ENCODE measurements around the gene COL12A1.

DNA sequence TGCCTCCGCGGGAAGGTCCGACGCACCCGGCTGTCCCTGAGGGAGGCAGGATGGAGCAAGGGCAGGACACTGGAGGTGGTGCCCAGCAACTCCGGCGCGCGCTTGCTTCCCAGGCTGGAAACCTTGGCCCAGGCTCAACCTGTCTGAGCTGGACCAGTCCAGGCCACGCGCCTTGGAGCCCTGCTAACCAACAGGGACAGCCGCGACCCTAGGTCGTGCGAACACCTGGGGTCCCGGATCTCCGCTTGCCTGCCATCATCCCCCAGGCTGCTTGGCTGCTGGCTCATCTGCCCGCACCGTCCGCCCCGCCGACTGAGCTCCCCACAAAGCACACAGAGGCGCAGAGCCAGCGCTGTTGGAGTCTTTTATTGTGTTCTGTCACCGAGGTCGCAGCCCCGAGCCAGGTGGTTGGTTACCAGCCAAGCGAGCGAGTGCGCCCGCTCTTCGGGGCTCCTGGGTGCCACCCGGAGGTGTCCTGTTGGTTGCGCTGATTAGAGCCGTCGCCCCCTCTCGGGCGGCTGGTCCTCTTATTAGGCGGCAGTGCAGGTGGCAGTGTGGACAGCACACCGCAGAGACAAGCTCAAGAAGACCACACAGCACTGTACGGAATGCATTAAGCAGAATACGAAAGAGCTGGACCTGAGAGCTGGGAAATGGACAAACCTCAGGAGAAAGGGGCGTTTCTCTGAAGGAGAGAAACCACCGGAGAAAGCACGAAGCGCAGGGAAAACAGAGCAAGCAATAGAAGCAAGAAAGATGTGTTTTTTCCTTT, 3.8 kb downstream of the COL12A1 start:
- TF ChIP-seq, protein P1, sequence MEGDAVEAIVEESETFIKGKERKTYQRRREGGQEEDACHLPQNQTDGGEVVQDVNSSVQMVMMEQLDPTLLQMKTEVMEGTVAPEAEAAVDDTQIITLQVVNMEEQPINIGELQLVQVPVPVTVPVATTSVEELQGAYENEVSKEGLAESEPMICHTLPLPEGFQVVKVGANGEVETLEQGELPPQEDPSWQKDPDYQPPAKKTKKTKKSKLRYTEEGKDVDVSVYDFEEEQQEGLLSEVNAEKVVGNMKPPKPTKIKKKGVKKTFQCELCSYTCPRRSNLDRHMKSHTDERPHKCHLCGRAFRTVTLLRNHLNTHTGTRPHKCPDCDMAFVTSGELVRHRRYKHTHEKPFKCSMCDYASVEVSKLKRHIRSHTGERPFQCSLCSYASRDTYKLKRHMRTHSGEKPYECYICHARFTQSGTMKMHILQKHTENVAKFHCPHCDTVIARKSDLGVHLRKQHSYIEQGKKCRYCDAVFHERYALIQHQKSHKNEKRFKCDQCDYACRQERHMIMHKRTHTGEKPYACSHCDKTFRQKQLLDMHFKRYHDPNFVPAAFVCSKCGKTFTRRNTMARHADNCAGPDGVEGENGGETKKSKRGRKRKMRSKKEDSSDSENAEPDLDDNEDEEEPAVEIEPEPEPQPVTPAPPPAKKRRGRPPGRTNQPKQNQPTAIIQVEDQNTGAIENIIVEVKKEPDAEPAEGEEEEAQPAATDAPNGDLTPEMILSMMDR (conservative IDR thresholded peaks at IDR 0.05; ENCODE audit: low read depth in 2 of 2), result peak in 1 of 2 experiments; percentile 42
- TF ChIP-seq POLR2AphosphoS5 (IDR thresholded peaks at IDR 0.05; ENCODE audit: low read depth) (no peak), EZH2 (IDR thresholded peaks at IDR 0.05; ENCODE audit: low read depth, unreplicated experiment) (peak; percentile 19), EZH2phosphoT487 (IDR thresholded peaks at IDR 0.05; ENCODE audit: unreplicated experiment) (no peak), JUNB (IDR thresholded peaks at IDR 0.05; ENCODE audit: unreplicated experiment) (no peak), NANOG (IDR thresholded peaks at IDR 0.05; ENCODE audit: borderline replicate concordance) (no peak), ZNF114 (CRISPR knock-in tag; IDR thresholded peaks at IDR 0.05) (no peak)
- TF ChIP-seq, protein P2, sequence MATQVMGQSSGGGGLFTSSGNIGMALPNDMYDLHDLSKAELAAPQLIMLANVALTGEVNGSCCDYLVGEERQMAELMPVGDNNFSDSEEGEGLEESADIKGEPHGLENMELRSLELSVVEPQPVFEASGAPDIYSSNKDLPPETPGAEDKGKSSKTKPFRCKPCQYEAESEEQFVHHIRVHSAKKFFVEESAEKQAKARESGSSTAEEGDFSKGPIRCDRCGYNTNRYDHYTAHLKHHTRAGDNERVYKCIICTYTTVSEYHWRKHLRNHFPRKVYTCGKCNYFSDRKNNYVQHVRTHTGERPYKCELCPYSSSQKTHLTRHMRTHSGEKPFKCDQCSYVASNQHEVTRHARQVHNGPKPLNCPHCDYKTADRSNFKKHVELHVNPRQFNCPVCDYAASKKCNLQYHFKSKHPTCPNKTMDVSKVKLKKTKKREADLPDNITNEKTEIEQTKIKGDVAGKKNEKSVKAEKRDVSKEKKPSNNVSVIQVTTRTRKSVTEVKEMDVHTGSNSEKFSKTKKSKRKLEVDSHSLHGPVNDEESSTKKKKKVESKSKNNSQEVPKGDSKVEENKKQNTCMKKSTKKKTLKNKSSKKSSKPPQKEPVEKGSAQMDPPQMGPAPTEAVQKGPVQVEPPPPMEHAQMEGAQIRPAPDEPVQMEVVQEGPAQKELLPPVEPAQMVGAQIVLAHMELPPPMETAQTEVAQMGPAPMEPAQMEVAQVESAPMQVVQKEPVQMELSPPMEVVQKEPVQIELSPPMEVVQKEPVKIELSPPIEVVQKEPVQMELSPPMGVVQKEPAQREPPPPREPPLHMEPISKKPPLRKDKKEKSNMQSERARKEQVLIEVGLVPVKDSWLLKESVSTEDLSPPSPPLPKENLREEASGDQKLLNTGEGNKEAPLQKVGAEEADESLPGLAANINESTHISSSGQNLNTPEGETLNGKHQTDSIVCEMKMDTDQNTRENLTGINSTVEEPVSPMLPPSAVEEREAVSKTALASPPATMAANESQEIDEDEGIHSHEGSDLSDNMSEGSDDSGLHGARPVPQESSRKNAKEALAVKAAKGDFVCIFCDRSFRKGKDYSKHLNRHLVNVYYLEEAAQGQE (IDR thresholded peaks at IDR 0.05; ENCODE audit: unreplicated experiment), result no peak
